ENCODE results near the gene ADAMTS2.

- TF ChIP-seq CTCF (IDR thresholded peaks at IDR 0.05; ENCODE audit: borderline replicate concordance, extremely low read depth, low read length, poor library complexity, severe bottlenecking) (no peak), EZH2 (IDR thresholded peaks at IDR 0.05; ENCODE audit: borderline replicate concordance, low read depth, low read length, severe bottlenecking) (no peak)
These were observed 137.1 kb downstream of the ADAMTS2 start for GRCh38 chr5:179207920-179208705.

Data from DND-41 (cell line).